Liver (tissue), 3 donors: ENCODE data around the gene DMWD.

Source experiments
- ATF3 ChIP-seq: IDR thresholded peaks from 2 replicates; pipeline ENCODE4 v1.6.1; 2016; ENCODE audit warnings: antibody characterized with exemption
- EGR1 ChIP-seq, 2 donors: IDR thresholded peaks; 2 replicates each; pipeline ENCODE4 v1.6.1; 2016 to 2018; ENCODE audit warnings: antibody characterized with exemption in 2 of 2, low read depth in 2 of 2
- JUND ChIP-seq, 2 donors: IDR thresholded peaks; 2 replicates each; pipeline ENCODE4 v1.6.1; 2016; ENCODE audit warnings: antibody characterized with exemption in 2 of 2
- TF ChIP-seq, protein P1 (sequence below): fragments of 150-350 bp; IDR thresholded peaks from 2 replicates; pipeline ENCODE4 v1.5.1; 2017; ENCODE audit warnings: improper control_type of control experiment, low read depth, low read length; ENCODE audit not compliant: missing input control
- TF ChIP-seq, protein P2 (sequence below): IDR thresholded peaks from 2 replicates; pipeline ENCODE4 v1.6.1; 2016; ENCODE audit warnings: antibody characterized with exemption
- donor health status: healthy.
- donor health status: healthy.

DNA sequence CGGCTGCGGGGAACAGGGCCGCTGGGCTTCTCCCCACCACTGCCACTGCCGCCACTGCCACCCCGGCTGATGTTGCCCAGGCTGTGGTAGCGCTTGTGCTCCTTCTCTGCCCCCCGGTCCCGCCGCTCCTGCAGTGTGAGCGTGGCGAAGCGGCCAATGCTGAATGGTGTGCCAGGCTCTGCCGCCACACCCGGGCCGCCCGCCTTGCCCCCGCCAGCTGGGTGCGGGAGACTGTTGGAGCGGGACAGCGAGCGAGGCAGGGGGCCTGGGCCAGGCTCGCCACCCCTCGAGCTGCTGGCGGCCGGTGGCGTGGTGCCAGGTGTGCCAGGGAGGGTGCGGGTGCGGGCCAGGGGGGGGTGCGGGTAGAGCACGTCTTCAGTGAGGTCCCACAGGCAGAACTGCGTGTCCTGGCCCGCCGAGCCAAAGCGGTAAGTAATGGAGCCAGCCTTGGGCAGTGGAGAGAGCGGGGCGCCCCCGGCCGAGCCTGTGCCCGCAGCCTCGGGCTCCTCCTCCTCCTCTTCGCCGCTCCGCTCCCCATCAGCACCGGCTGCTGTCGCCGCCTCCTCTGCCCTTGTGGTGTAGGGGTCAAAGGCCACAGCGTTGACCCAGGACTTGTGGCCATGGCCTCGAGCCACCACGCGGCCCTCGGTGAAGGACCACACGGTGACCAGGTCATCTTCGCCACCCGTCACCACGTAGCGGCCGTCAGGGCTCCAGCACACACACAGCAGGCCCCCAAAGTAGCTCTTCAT, 6.7 kb downstream of the DMWD start:
- TF ChIP-seq, protein P1, sequence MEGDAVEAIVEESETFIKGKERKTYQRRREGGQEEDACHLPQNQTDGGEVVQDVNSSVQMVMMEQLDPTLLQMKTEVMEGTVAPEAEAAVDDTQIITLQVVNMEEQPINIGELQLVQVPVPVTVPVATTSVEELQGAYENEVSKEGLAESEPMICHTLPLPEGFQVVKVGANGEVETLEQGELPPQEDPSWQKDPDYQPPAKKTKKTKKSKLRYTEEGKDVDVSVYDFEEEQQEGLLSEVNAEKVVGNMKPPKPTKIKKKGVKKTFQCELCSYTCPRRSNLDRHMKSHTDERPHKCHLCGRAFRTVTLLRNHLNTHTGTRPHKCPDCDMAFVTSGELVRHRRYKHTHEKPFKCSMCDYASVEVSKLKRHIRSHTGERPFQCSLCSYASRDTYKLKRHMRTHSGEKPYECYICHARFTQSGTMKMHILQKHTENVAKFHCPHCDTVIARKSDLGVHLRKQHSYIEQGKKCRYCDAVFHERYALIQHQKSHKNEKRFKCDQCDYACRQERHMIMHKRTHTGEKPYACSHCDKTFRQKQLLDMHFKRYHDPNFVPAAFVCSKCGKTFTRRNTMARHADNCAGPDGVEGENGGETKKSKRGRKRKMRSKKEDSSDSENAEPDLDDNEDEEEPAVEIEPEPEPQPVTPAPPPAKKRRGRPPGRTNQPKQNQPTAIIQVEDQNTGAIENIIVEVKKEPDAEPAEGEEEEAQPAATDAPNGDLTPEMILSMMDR = no peak
- TF ChIP-seq EGR1 (IDR thresholded peaks at IDR 0.05; ENCODE audit: low read depth in 2 of 2) = no peak
- TF ChIP-seq ATF3 = no peak
- no peak for TF ChIP-seq JUND (IDR thresholded peaks at IDR 0.05)
- TF ChIP-seq, protein P2, sequence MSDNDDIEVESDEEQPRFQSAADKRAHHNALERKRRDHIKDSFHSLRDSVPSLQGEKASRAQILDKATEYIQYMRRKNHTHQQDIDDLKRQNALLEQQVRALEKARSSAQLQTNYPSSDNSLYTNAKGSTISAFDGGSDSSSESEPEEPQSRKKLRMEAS = no peak
